UCSD-AML1 (cell line): ENCODE results near the gene NR1H3.
"Not testable (repeated sequence)": the region's sequence is repeated elsewhere in the genome, so short reads cannot be mapped to it uniquely, and the experiment has no call there.

Experiments used
- DNase-seq: peaks from one replicate; lab custom pipeline; 2025; ENCODE audit not compliant: unreplicated experiment; lab: John Stamatoyannopoulos, UW

Gene NR1H3

GRCh38 chr11:47302853-47303252 is 45.1 kb downstream of the NR1H3 start:
- no peak for DNase-seq

GRCh38 chr11:47305734-47306483 is 48.1 kb downstream of the NR1H3 start:
- no peak for DNase-seq

DNA sequence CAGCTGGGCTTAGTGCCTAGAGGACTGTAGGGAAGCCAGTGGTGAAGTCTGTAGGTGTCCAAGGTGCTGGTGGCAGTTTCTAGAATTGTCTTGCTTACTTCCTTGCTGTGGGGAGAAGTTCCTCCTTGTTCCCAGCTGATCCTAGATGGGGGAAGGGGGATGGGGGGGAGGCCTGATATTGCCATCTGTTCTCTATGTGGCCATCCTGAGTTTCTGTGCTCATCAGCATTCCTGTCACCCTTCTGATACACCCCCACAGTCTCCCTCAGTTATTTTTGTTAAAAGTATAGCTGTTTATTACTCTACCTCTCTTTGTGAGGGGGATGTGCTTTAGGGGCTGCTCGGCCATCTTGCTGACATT is 48.7 kb downstream of the NR1H3 start:
- no peak for DNase-seq

GRCh38 chr11:47308050-47308823 is 50.4 kb downstream of the NR1H3 start:
- no peak for DNase-seq

GRCh38 chr11:47314992-47315391 is 57.2 kb downstream of the NR1H3 start:
- DNase-seq, result no peak

- not testable (repeated sequence) for DNase-seq
Observed at GRCh38 chr11:47316501-47316900, 58.7 kb downstream of the NR1H3 start.

DNA sequence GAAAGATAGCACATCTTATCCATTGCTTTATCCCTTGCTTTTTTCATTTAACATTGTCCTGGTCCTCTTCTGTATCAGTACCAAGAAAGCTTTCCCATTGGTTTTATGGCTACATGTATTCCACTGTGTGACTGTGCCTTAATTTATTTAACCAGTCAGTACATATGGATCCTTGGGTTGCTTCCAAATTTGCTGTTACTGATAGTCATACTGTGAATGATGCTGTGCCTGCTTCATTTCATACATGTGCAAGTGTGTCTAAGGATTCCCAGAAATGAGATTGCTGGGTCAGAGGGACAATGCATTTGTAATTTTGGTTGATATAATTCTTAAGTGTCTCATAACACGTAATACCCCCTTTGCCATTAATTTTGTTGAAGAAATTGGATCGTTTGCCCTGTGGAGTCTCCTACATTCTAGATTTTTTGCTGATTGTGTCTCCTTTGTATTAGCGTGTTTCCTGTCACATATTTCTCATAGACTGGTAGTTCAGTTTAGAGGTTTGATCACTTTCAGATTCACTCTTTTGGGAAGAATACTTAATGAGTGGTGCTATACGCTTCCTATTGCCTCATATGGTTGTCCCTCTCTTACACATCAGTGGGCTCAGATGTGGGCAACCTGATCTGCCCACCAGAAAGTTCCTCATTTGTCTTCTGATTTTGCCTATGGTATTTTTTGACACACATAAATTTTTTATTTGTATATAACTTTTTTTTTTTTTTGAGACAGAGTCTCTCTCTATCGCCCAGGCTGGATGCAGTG is 59.5 kb downstream of the NR1H3 start:
- no peak for DNase-seq

DNA sequence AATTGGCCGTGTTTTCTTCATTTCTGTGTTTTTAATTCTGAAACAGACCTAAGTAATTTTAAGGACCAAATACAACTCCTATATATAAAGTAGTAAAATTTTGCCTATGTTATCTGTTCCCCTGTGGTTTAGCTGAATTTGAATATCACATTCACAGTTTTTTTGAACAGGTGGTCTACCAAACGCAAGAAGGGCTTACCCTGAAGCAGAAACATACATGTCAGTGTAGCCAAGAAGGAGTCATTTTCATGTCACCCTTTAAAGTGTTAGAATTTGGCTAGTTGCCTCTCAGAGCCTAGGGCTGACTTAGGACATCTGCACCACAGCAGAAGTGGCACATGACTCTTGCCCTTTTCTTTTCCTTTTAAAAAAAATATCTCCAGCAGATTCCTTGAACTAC is 60.4 kb downstream of the NR1H3 start:
- DNase-seq, result no peak
